ENCODE measurements around the gene VEGFA.

Gene VEGFA

GRCh38 chr6:43759907-43760206 is 10.2 kb upstream of the VEGFA start:
- TF ChIP-seq CTBP1 (IDR thresholded peaks at IDR 0.05; ENCODE audit: borderline replicate concordance) (no peak), SUZ12 (IDR thresholded peaks at IDR 0.05) (no peak), NFRKB (IDR thresholded peaks at IDR 0.05) (no peak), PKNOX1 (IDR thresholded peaks at IDR 0.05) (no peak), FOXM1 (IDR thresholded peaks at IDR 0.05; ENCODE audit: borderline replicate concordance) (no peak), TARDBP (IDR thresholded peaks at IDR 0.05) (no peak), L3MBTL2 (conservative IDR thresholded peaks at IDR 0.05) (no peak), BHLHE40 (IDR thresholded peaks at IDR 0.05; ENCODE audit: borderline replicate concordance) (no peak), HDGF (IDR thresholded peaks at IDR 0.05; ENCODE audit: borderline replicate concordance) (no peak), ARNT (IDR thresholded peaks at IDR 0.05) (no peak), ZNF384 (IDR thresholded peaks at IDR 0.05) (no peak), ELF4 (IDR thresholded peaks at IDR 0.05) (no peak), SP1 (IDR thresholded peaks at IDR 0.05) (no peak), FOXK2 (IDR thresholded peaks at IDR 0.05) (no peak)
- POLR2A ChIA-PET: no interaction called here
- DNase-seq (ENCODE audit: extremely low spot score): no peak
- CTCF ChIA-PET: no interaction called here

GRCh38 chr6:43760210-43761168 is 9.5 kb upstream of the VEGFA start:
- no peak for DNase-seq (ENCODE audit: extremely low spot score)
- ChIA-PET POLR2A (no interaction called here), CTCF (no interaction called here)
- no peak for TF ChIP-seq HDGF (IDR thresholded peaks at IDR 0.05; ENCODE audit: borderline replicate concordance)
- no peak for TF ChIP-seq FOXM1 (IDR thresholded peaks at IDR 0.05; ENCODE audit: borderline replicate concordance)
- TF ChIP-seq FOXA1 (IDR thresholded peaks at IDR 0.05): no peak
- no peak for TF ChIP-seq FOXK2 (IDR thresholded peaks at IDR 0.05)
- no peak for TF ChIP-seq L3MBTL2 (conservative IDR thresholded peaks at IDR 0.05)
- no peak for TF ChIP-seq SUZ12 (IDR thresholded peaks at IDR 0.05)
- no peak for TF ChIP-seq ARNT (IDR thresholded peaks at IDR 0.05)

GRCh38 chr6:43761666-43762409 is 8.2 kb upstream of the VEGFA start:
- no peak for DNase-seq (ENCODE audit: extremely low spot score)
- POLR2A ChIA-PET: interaction anchor here (1.4 to 1.8 kb wide), 3 partner anchors 8 to 144 kb away, joined by 4 to 9 read pairs (median 5); partner anchors contain the start of gene VEGFA
- no peak for TF ChIP-seq CTBP1 (IDR thresholded peaks at IDR 0.05; ENCODE audit: borderline replicate concordance)
- TF ChIP-seq FOXA1 (IDR thresholded peaks at IDR 0.05): no peak
- TF ChIP-seq SP1 (IDR thresholded peaks at IDR 0.05): no peak
- no peak for TF ChIP-seq LEF1 (IDR thresholded peaks at IDR 0.05; ENCODE audit: borderline replicate concordance)
- no peak for TF ChIP-seq TARDBP (IDR thresholded peaks at IDR 0.05)
- no peak for TF ChIP-seq L3MBTL2 (conservative IDR thresholded peaks at IDR 0.05)
- no peak for TF ChIP-seq FOXM1 (IDR thresholded peaks at IDR 0.05; ENCODE audit: borderline replicate concordance)
- TF ChIP-seq SUZ12 (IDR thresholded peaks at IDR 0.05): no peak
- no peak for TF ChIP-seq ZNF384 (IDR thresholded peaks at IDR 0.05)
- no peak for TF ChIP-seq PKNOX1 (IDR thresholded peaks at IDR 0.05)
- TF ChIP-seq HDGF (IDR thresholded peaks at IDR 0.05; ENCODE audit: borderline replicate concordance): no peak
- TF ChIP-seq ARNT (IDR thresholded peaks at IDR 0.05): no peak
- TF ChIP-seq BHLHE40 (IDR thresholded peaks at IDR 0.05; ENCODE audit: borderline replicate concordance): no peak
- TF ChIP-seq ELF4 (IDR thresholded peaks at IDR 0.05): no peak
- no peak for TF ChIP-seq NFRKB (IDR thresholded peaks at IDR 0.05)
- no peak for TF ChIP-seq FOXK2 (IDR thresholded peaks at IDR 0.05)
- CTCF ChIA-PET: interaction anchor here (0.7 to 1.5 kb wide), 4 partner anchors 37 to 225 kb away, joined by 3 to 6 read pairs (median 4); no protein-coding TSS in a partner anchor

- TF ChIP-seq HDGF (IDR thresholded peaks at IDR 0.05; ENCODE audit: borderline replicate concordance) (no peak), SP1 (IDR thresholded peaks at IDR 0.05) (no peak)
- ChIA-PET CTCF (interaction anchor here (0.7 to 1.5 kb wide), 4 partner anchors 38 to 225 kb away, joined by 3 to 6 read pairs (median 4); no protein-coding TSS in a partner anchor), POLR2A (interaction anchor here (1.4 to 1.8 kb wide), 3 partner anchors 8 to 144 kb away, joined by 4 to 9 read pairs (median 5); partner anchors contain the start of gene VEGFA)
- no peak for DNase-seq (ENCODE audit: extremely low spot score)
These were observed 7.6 kb upstream of the VEGFA start for GRCh38 chr6:43762410-43762768.

GRCh38 chr6:43762966-43763695 is 6.9 kb upstream of the VEGFA start:
- DNase-seq (ENCODE audit: extremely low spot score): no peak
- TF ChIP-seq NFRKB (IDR thresholded peaks at IDR 0.05): no peak
- no peak for TF ChIP-seq BHLHE40 (IDR thresholded peaks at IDR 0.05; ENCODE audit: borderline replicate concordance)
- TF ChIP-seq ARNT (IDR thresholded peaks at IDR 0.05): no peak
- TF ChIP-seq FOXK2 (IDR thresholded peaks at IDR 0.05): no peak
- no peak for TF ChIP-seq SP1 (IDR thresholded peaks at IDR 0.05)
- ChIA-PET CTCF (interaction anchor here (1.2 to 1.5 kb wide), 2 partner anchors 97 to 224 kb away, joined by 3 to 6 read pairs; no protein-coding TSS in a partner anchor), POLR2A (interaction anchor here (1.8 kb wide), 2 partner anchors 7 to 10 kb away, joined by 5 to 9 read pairs; partner anchors contain the start of gene VEGFA)

All from HEK293T (cell line).